Endothelial cell of umbilical vein (primary cell): ENCODE results near the gene CS. TPM values are rescaled to one million over a fixed set of nuclear protein-coding genes. Genes with fewer than 3 reads are reported as not detected.

Experiments used
- BruUV-seq: library from RNA; stranded (reverse); fragments of 400-500 nt; replicated peaks from 2 replicates; lab custom pipeline; 2021; lab: Mats Ljungman, UMichigan
- CTCF ChIA-PET: fragments of 300-600, 350-600 bp; sonication (Branson Sonifier 250); formaldehyde crosslinking; loops from one replicate; lab custom pipeline; 2021; ENCODE audit warnings: antibody characterized with exemption, inconsistent platforms; lab: Charles Lee
- POLR2A ChIA-PET: fragments of 300-600, 350-600 bp; sonication (Branson Sonifier 250); formaldehyde crosslinking; loops from one replicate; lab custom pipeline; 2021; ENCODE audit warnings: antibody characterized with exemption, inconsistent platforms; lab: Charles Lee
- DNase-seq: peaks from one replicate; pipeline ENCODE4 v3.0.0-alpha.2; 2011; ENCODE audit warnings: low read depth, low spot score
- FAIRE-seq: peaks from 2 replicates; lab custom pipeline; 2011; peaks lifted over from hg19 to GRCh38; lab: Jason Lieb, UNC
- H2AFZ ChIP-seq: 2 replicates; pipeline ENCODE4 v1.6.0; 2012; ENCODE audit warnings: low read depth, low read length, control low read depth, inconsistent platforms
- H3K27ac ChIP-seq: 2 replicates; pipeline ENCODE4 v1.5.1; 2011; ENCODE audit warnings: low read depth, mild to moderate bottlenecking, control low read depth, low read length, moderate library complexity; ENCODE audit not compliant: insufficient read depth
- H3K27me3 ChIP-seq, 2 experiments: 2 replicates each; pipeline versions ENCODE4 v1.6.0 to v1.6.1; 2011; ENCODE audit warnings: low read length in 2 of 2, mixed read lengths in 1 of 2; ENCODE audit not compliant: control insufficient read depth in 2 of 2, insufficient read depth in 2 of 2
- H3K36me3 ChIP-seq, 2 experiments: 2 replicates in 1 of 2; 3 replicates in 1 of 2; pipeline ENCODE4 v1.5.1; 2011; ENCODE audit warnings: low read length in 2 of 2, mild to moderate bottlenecking in 1 of 2, moderate library complexity in 1 of 2; ENCODE audit not compliant: control insufficient read depth in 2 of 2, insufficient read depth in 2 of 2; ENCODE audit errors: extremely low read depth in 1 of 2
- H3K4me1 ChIP-seq: 3 replicates; pipeline ENCODE4 v1.5.1; 2011; ENCODE audit warnings: mild to moderate bottlenecking, low read length; ENCODE audit not compliant: control insufficient read depth, insufficient read depth; ENCODE audit errors: extremely low read depth
- H3K4me2 ChIP-seq: 2 replicates; pipeline ENCODE4 v1.6.1; 2011; ENCODE audit warnings: low read length, control low read depth, mixed read lengths; ENCODE audit not compliant: insufficient read depth
- H3K4me3 ChIP-seq, 3 experiments: fragments of 200-600 bp in 1 of 3; sonication (generic), shearing (Covaris generic) in 1 of 3; replicated peaks in 1 of 3; 2 replicates each; pipeline ENCODE4 v1.5.1; 2011 to 2016; ENCODE audit warnings: control low read depth in 3 of 3, low read length in 3 of 3, mild to moderate bottlenecking in 2 of 3, inconsistent platforms in 1 of 3, low read depth in 1 of 3, moderate library complexity in 1 of 3; ENCODE audit not compliant: insufficient read depth in 1 of 3
- H3K79me2 ChIP-seq: 2 replicates; pipeline ENCODE4 v1.6.0; 2012; ENCODE audit warnings: low read length, inconsistent platforms; ENCODE audit not compliant: control insufficient read depth, insufficient read depth
- H3K9ac ChIP-seq: replicated peaks from 2 replicates; pipeline ENCODE3; 2011; ENCODE audit warnings: low read length, control low read depth; ENCODE audit not compliant: insufficient read depth; ENCODE audit errors: extremely low read depth
- H3K9me1 ChIP-seq: replicated peaks from 3 replicates; pipeline ENCODE4 v1.6.0; 2011; ENCODE audit warnings: mild to moderate bottlenecking, low read length; ENCODE audit not compliant: control insufficient read depth, insufficient read depth; ENCODE audit errors: extremely low read depth
- H3K9me3 ChIP-seq: replicated peaks from 2 replicates; pipeline ENCODE4 v1.5.1; 2012; ENCODE audit warnings: low read length, inconsistent platforms; ENCODE audit not compliant: control insufficient read depth, insufficient read depth
- H4K20me1 ChIP-seq: replicated peaks from 2 replicates; pipeline ENCODE3; 2011; ENCODE audit warnings: mild to moderate bottlenecking, low read length; ENCODE audit not compliant: control insufficient read depth, insufficient read depth; ENCODE audit errors: extremely low read depth
- CTCF ChIP-seq, 2 donors: IDR thresholded peaks; 1 replicate in 1 of 2; 2 replicates in 1 of 2; pipeline ENCODE4 v1.5.1; 2011; ENCODE audit warnings: low read length in 2 of 2, mild to moderate bottlenecking in 2 of 2, moderate library complexity in 2 of 2, control low read depth in 1 of 2, inconsistent platforms in 1 of 2, low read depth in 1 of 2; ENCODE audit not compliant: insufficient read depth in 1 of 2; ENCODE audit errors: extremely low read depth in 1 of 2
- EZH2 ChIP-seq: IDR thresholded peaks from 2 replicates; pipeline ENCODE4 v1.6.1; 2012; ENCODE audit warnings: borderline replicate concordance, low read depth, mild to moderate bottlenecking, moderate library complexity, low read length, inconsistent platforms; ENCODE audit not compliant: severe bottlenecking
- FOS ChIP-seq: IDR thresholded peaks from 2 replicates; pipeline ENCODE4 v1.6.1; 2011; ENCODE audit warnings: mild to moderate bottlenecking, low read length, moderate library complexity, borderline replicate concordance; ENCODE audit not compliant: insufficient read depth
- GATA2 ChIP-seq: IDR thresholded peaks from 2 replicates; pipeline ENCODE4 v1.7.0; 2011; ENCODE audit warnings: low read depth, mild to moderate bottlenecking, moderate library complexity, mixed read lengths, low read length; ENCODE audit not compliant: insufficient read length, insufficient read depth
- JUN ChIP-seq: IDR thresholded peaks from 2 replicates; pipeline ENCODE4 v1.6.1; 2011; ENCODE audit warnings: borderline replicate concordance, low read depth; ENCODE audit not compliant: insufficient read length, insufficient read depth
- MAX ChIP-seq: IDR thresholded peaks from 2 replicates; pipeline ENCODE4 v1.6.1; 2011; ENCODE audit not compliant: insufficient read depth, insufficient read length
- MYC ChIP-seq: IDR thresholded peaks from one replicate; pipeline ENCODE4 v1.6.1; 2011; ENCODE audit warnings: mild to moderate bottlenecking, low read depth, low read length
- POLR2A ChIP-seq: IDR thresholded peaks from 2 replicates; pipeline ENCODE4 v1.6.1; 2012; ENCODE audit warnings: low read depth, mild to moderate bottlenecking, control low read depth, low read length
- POLR2AphosphoS5 ChIP-seq: IDR thresholded peaks from 2 replicates; pipeline ENCODE4 v1.6.1; 2012; ENCODE audit warnings: low read depth, mild to moderate bottlenecking, control low read depth, low read length, moderate library complexity; ENCODE audit not compliant: insufficient read depth
- dilution Hi-C: fragments of 300-500 bp; cut with MboI; formaldehyde crosslinking; loops from one replicate; pipeline ENCODE4 v1.15.0; 2019; ENCODE audit warnings: low sequenced_read_pairs; ENCODE audit not compliant: extremely low pct_ligation_motif_present
- intact Hi-C: fragments of 100-400 bp; cut with micrococcal nuclease; formaldehyde crosslinking; loops from one replicate; pipeline ENCODE4 v1.10.0; 2022
- polyA plus RNA-seq, 4 experiments: library from polyadenylated mRNA; depleted of rRNA in 3 of 4; stranded (reverse) in 3 of 4; unstranded in 1 of 4; fragments of >200 nt; gene quantifications; 2 replicates each; pipeline versions ENCODE4 v1.2.1 to v1.2.3, GENCODE V29; 2011 to 2012; ENCODE audit warnings: missing spikeins in 1 of 4
- total RNA-seq: library from RNA; stranded (reverse); gene quantifications from 2 replicates; pipeline ENCODE4 v1.2.3, GENCODE V29; 2021

CS gene
- total and polyA plus RNA-seq, 2 donors (not counting 3 experiments of a cell fraction or from before 2014, with no cell fraction given), result 129 to 312 TPM

- H3K36me3 ChIP-seq, result peaks cover 4 to 5% of the 10 kb centered on the region in 2 experiments
- no peak overlapping the region for H2AFZ ChIP-seq
- H3K4me3 ChIP-seq, result no peak overlapping the region
- ChIA-PET CTCF (interaction anchor here (1.6 kb wide), 1 partner anchor 159 kb away, joined by 4 read pairs; no protein-coding TSS in a partner anchor), POLR2A (no interaction called here)
- dilution Hi-C loops, result no loop called here
- H3K9me1 ChIP-seq, result no peaks in the 10 kb centered on the region
- FAIRE-seq (no peak), DNase-seq (no peak)
- no TSS peak for BruUV-seq
- no peaks in the 10 kb centered on the region for H3K27me3 ChIP-seq
- no peak overlapping the region for H3K27ac ChIP-seq
- no peaks in the 10 kb centered on the region for H3K9me3 ChIP-seq
- H3K4me1 ChIP-seq, result peaks cover 7% of the 10 kb centered on the region
- intact Hi-C loops, result no loop called here
- H4K20me1 ChIP-seq, result no peaks in the 10 kb centered on the region
- no peak overlapping the region for H3K4me2 ChIP-seq
- TF ChIP-seq GATA2, result no peak
- no peak for TF ChIP-seq EZH2
- no peak for TF ChIP-seq FOS
- TF ChIP-seq POLR2A, result no peak
- no peak overlapping the region for H3K9ac ChIP-seq
- no peaks in the 10 kb centered on the region for H3K79me2 ChIP-seq
Measured at GRCh38 chr12:56304872-56305590, 4.9 kb upstream of the CS start.

GRCh38 chr12:56304276-56304675 is 4.1 kb upstream of the CS start:
- H3K27me3 ChIP-seq, result no peaks in the 10 kb centered on the region
- no peak overlapping the region for H2AFZ ChIP-seq
- H3K79me2 ChIP-seq, result peaks cover 6% of the 10 kb centered on the region
- FAIRE-seq, result no peak
- dilution Hi-C loops (no loop called here), intact Hi-C loops (no loop called here)
- H4K20me1 ChIP-seq, result no peaks in the 10 kb centered on the region
- no TSS peak for BruUV-seq
- ChIA-PET CTCF (no interaction called here), POLR2A (no interaction called here)
- no peaks in the 10 kb centered on the region for H3K9me3 ChIP-seq
- no peak overlapping the region for H3K4me3 ChIP-seq
- peaks cover 2 to 4% of the 10 kb centered on the region in 2 experiments for H3K36me3 ChIP-seq
- no peak for TF ChIP-seq MAX
- no peak for TF ChIP-seq GATA2
- no peak for TF ChIP-seq CTCF (IDR thresholded peaks at IDR 0.05; ENCODE audit: extremely low read depth in 1 of 2, insufficient read depth in 1 of 2, low read depth in 1 of 2, low read length in 2 of 2)
- TF ChIP-seq POLR2A, result no peak
- TF ChIP-seq JUN, result no peak
- TF ChIP-seq EZH2, result no peak
- no peak for TF ChIP-seq POLR2AphosphoS5
- no peak for TF ChIP-seq MYC
- no peak for TF ChIP-seq FOS
- no peak overlapping the region for H3K27ac ChIP-seq
- H3K4me2 ChIP-seq, result no peak overlapping the region
- no peaks in the 10 kb centered on the region for H3K9me1 ChIP-seq
- H3K4me1 ChIP-seq, result peaks cover 7% of the 10 kb centered on the region
- no peak overlapping the region for H3K9ac ChIP-seq
- no peak for DNase-seq
